GM18951 (cell line): ENCODE data around the gene ELAVL2.

Source experiments
- POLR2A ChIP-seq: IDR thresholded peaks from 4 replicates; pipeline ENCODE4 v1.6.1; 2011; ENCODE audit warnings: mild to moderate bottlenecking; ENCODE audit not compliant: insufficient read length, insufficient read depth; ENCODE audit errors: extremely low read depth
- in situ Hi-C: fragments of 300-500 bp; cut with MboI; formaldehyde crosslinking; loops from one replicate; pipeline ENCODE4 v1.12.0; 2022; ENCODE audit warnings: low sequenced_read_pairs, mixed read lengths, inconsistent platforms; ENCODE audit not compliant: unreplicated experiment

Gene ELAVL2

GRCh38 chr9:23717505-23717904, 108.5 kb downstream of the ELAVL2 start:
- no peak for TF ChIP-seq POLR2A
- in situ Hi-C loops = no loop called here

- in situ Hi-C loops = no loop called here
- TF ChIP-seq POLR2A = no peak
These were observed 118.8 kb downstream of the ELAVL2 start for GRCh38 chr9:23707249-23707648.

GRCh38 chr9:23702311-23702922, 123.6 kb downstream of the ELAVL2 start:
- in situ Hi-C loops = no loop called here
- TF ChIP-seq POLR2A = no peak

- in situ Hi-C loops = no loop called here
- no peak for TF ChIP-seq POLR2A
These were observed 124.7 kb downstream of the ELAVL2 start for GRCh38 chr9:23701291-23701690.

GRCh38 chr9:23700359-23700758, 125.7 kb downstream of the ELAVL2 start:
- in situ Hi-C loops = no loop called here
- TF ChIP-seq POLR2A = no peak

GRCh38 chr9:23698161-23698560, 127.9 kb downstream of the ELAVL2 start:
- no peak for TF ChIP-seq POLR2A
- in situ Hi-C loops = no loop called here

- in situ Hi-C loops = no loop called here
- TF ChIP-seq POLR2A = no peak
These were observed 130.5 kb downstream of the ELAVL2 start for GRCh38 chr9:23695572-23695971.

- in situ Hi-C loops = no loop called here
- no peak for TF ChIP-seq POLR2A
These were observed 132.7 kb downstream of the ELAVL2 start for GRCh38 chr9:23693374-23693773.

- no peak for TF ChIP-seq POLR2A
- in situ Hi-C loops = no loop called here
These were observed 139.1 kb downstream of the ELAVL2 start for GRCh38 chr9:23686896-23687295.

GRCh38 chr9:23686257-23686656, 139.8 kb downstream of the ELAVL2 start:
- in situ Hi-C loops = no loop called here
- TF ChIP-seq POLR2A = no peak

GRCh38 chr9:23683611-23684061, 142.4 kb downstream of the ELAVL2 start:
- in situ Hi-C loops = no loop called here

GRCh38 chr9:23682891-23683431, 143.1 kb downstream of the ELAVL2 start:
- in situ Hi-C loops = no loop called here
- no peak for TF ChIP-seq POLR2A

More at GRCh38 chr9:23683611-23684061, 142.4 kb downstream of the ELAVL2 start:
- TF ChIP-seq POLR2A = no peak

GRCh38 chr9:23682352-23682751, 143.7 kb downstream of the ELAVL2 start:
- in situ Hi-C loops = no loop called here
- no peak for TF ChIP-seq POLR2A

- TF ChIP-seq POLR2A = no peak
- in situ Hi-C loops = no loop called here
These were observed 148.6 kb downstream of the ELAVL2 start for GRCh38 chr9:23677446-23677845.

- in situ Hi-C loops = no loop called here
- TF ChIP-seq POLR2A = no peak
These were observed 151.9 kb downstream of the ELAVL2 start for GRCh38 chr9:23674016-23674585.

- TF ChIP-seq POLR2A = no peak
- in situ Hi-C loops = no loop called here
These were observed 153.9 kb downstream of the ELAVL2 start for GRCh38 chr9:23672151-23672550.
